HG03139 (cell line): Measurements from ENCODE around the gene HLF.
"Not testable (repeated sequence)": the region's sequence is repeated elsewhere in the genome, so short reads cannot be mapped to it uniquely, and the experiment has no call there.

Experiments used
- ATAC-seq: cut with Tn5 transposase; IDR thresholded peaks from one replicate; pipeline ENCODE4 v1.9.1; 2021; ENCODE audit not compliant: unreplicated experiment

HLF gene

GRCh38 chr17:55325406-55325805 lies 60.6 kb downstream of the HLF start:
- no peak for ATAC-seq

GRCh38 chr17:55326030-55326429 lies 61.3 kb downstream of the HLF start:
- no peak for ATAC-seq

- no peak for ATAC-seq
Observed at GRCh38 chr17:55327225-55328088, 62.7 kb downstream of the HLF start.

- not testable (repeated sequence) for ATAC-seq
Observed at GRCh38 chr17:55328514-55328913, 63.8 kb downstream of the HLF start.

GRCh38 chr17:55330344-55330933 lies 65.7 kb downstream of the HLF start:
- ATAC-seq, result no peak

GRCh38 chr17:55332296-55333041 lies 67.7 kb downstream of the HLF start:
- no peak for ATAC-seq

- ATAC-seq, result no peak
Observed at GRCh38 chr17:55334285-55334684, 69.5 kb downstream of the HLF start.

GRCh38 chr17:55334881-55335540 lies 70.3 kb downstream of the HLF start:
- ATAC-seq, result no peak

- no peak for ATAC-seq
Observed at GRCh38 chr17:55335625-55336024, 70.9 kb downstream of the HLF start.

- ATAC-seq, result no peak
Observed at GRCh38 chr17:55336426-55336825, 71.7 kb downstream of the HLF start.

- no peak for ATAC-seq
Observed at GRCh38 chr17:55340176-55340575, 75.4 kb downstream of the HLF start.

- ATAC-seq, result no peak
Observed at GRCh38 chr17:55340686-55341085, 75.9 kb downstream of the HLF start.

- no peak for ATAC-seq
Observed at GRCh38 chr17:55341432-55341831, 76.7 kb downstream of the HLF start.

GRCh38 chr17:55342800-55343585 lies 78.2 kb downstream of the HLF start:
- ATAC-seq, result no peak

GRCh38 chr17:55343900-55344513 lies 79.2 kb downstream of the HLF start:
- no peak for ATAC-seq

GRCh38 chr17:55344514-55344997 lies 79.8 kb downstream of the HLF start:
- ATAC-seq, result no peak

GRCh38 chr17:55345132-55345531 lies 80.4 kb downstream of the HLF start:
- no peak for ATAC-seq

GRCh38 chr17:55346658-55347057 lies 81.9 kb downstream of the HLF start:
- ATAC-seq, result no peak

GRCh38 chr17:55347341-55347740 lies 82.6 kb downstream of the HLF start:
- no peak for ATAC-seq
